CD4-positive, alpha-beta T cell treated with Interferon alpha-2 for 1 hour (primary cell): ENCODE results near the gene DISP1.

Experiments used
- DNase-seq, 2 donors: peaks; one replicate each; pipeline ENCODE4 v3.0.0-alpha.2; 2020 to 2022

The DISP1 gene, protein sequence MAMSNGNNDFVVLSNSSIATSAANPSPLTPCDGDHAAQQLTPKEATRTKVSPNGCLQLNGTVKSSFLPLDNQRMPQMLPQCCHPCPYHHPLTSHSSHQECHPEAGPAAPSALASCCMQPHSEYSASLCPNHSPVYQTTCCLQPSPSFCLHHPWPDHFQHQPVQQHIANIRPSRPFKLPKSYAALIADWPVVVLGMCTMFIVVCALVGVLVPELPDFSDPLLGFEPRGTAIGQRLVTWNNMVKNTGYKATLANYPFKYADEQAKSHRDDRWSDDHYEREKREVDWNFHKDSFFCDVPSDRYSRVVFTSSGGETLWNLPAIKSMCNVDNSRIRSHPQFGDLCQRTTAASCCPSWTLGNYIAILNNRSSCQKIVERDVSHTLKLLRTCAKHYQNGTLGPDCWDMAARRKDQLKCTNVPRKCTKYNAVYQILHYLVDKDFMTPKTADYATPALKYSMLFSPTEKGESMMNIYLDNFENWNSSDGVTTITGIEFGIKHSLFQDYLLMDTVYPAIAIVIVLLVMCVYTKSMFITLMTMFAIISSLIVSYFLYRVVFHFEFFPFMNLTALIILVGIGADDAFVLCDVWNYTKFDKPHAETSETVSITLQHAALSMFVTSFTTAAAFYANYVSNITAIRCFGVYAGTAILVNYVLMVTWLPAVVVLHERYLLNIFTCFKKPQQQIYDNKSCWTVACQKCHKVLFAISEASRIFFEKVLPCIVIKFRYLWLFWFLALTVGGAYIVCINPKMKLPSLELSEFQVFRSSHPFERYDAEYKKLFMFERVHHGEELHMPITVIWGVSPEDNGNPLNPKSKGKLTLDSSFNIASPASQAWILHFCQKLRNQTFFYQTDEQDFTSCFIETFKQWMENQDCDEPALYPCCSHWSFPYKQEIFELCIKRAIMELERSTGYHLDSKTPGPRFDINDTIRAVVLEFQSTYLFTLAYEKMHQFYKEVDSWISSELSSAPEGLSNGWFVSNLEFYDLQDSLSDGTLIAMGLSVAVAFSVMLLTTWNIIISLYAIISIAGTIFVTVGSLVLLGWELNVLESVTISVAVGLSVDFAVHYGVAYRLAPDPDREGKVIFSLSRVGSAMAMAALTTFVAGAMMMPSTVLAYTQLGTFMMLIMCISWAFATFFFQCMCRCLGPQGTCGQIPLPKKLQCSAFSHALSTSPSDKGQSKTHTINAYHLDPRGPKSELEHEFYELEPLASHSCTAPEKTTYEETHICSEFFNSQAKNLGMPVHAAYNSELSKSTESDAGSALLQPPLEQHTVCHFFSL (N-terminal part only)

DNA sequence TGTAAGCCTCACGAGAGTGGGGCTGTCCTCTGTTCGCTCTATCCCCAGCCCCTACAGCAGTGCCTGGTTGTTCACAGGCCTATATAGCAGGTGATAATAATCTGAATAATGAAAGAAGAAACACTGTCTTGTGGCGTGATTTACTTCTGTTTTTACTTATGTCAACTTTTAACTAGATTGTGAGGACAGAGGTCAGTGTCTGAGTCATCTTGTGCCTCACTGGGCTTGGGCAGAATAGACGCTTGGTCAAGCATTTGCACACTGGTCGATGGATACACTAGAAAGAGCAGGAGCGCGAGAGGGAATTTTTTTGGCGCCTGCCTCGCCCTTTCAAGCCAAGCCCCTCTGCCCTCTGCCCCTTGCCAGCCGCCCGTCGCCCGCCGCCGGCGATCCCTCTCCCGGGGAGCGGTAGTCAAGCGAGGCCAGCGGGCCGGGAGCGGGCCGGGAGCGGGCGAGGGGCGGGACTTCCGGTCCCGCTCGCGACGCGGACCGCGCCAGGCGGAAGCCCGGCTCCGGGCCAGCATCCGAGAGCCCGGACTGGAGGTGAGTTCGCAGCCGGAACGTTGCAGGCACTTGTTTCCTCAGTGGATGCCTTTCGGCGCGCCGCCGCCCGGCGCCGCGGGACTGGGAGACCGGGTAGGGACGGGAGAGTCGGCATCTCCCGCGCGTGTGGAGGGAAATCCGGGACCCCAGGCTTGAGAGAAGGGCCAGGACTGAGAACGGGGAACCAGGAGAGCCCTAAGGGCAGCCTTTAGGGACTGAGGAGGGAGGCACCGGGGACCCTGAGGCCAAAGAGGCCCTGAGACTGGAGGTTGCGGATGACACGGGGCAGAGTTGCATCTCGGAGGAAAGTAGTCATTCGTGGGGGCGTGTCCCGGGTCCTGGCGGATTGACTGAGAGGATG, at the start of gene DISP1:
DISP1 (plus strand) TSS at position 504 of the 904 bp plus-strand sequence. CDS start 127,785 bp downstream, outside the sequence.
- DNase-seq = peak; percentile 72 to 76

DNA sequence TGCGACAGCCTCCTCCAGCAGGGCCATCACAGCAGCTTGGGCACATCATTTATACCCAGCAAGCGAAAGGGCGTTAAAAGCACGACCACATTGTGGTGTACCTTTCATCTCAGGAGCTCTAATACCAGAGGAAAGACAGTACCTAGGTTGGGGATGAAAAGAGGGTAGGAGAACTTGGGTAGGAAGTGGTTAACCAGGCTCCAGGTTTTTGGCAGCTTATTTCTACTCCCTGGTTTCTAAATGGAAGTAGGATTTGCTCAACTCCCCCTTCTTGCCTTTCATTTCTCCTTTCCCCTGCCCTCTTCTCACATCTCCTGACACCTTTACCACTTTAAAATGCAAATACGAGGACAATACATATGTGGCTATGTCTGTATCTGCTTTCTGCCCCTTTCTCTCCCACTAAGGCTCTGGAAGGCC, 47.7 kb upstream of the DISP1 start:
- no peak for DNase-seq

DNA sequence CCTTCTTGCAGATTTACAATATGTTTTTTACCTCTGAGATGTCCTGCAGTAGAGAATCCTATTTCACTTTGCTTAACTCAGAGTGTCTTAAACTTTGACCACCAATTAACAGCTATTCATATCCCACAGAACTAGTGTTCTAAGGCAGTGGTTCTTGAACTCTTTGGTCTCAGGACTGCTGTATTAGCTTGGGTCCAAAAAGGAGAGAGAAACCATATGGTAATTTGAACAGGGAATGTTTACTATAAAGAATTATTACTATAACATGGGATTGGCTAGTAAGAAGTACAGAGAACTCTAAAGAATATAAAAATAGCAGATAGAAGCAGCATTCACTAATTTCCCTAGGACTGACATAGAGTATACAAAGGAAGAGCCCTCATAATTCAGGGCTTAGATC, 46.2 kb upstream of the DISP1 start:
- no peak for DNase-seq

DNA sequence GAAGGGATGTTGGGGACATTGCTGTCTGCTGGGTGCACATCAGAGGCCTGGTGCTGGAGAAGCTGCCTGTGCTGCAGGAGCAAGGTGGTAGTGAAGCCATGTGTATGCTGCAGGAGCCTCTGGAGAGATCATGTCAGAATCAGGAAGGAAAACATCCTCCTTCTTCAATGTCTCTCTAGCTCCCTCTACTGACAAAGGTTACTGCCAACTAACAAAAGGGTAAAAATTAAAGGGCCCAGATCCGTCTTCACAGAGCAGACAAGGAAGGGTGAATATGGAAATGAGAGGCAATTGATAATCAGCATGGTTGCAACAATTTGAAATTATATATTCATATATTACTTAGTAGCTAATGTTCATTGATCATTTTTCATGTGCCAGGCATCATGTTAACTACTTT, 45.7 kb upstream of the DISP1 start:
- no peak for DNase-seq

DNA sequence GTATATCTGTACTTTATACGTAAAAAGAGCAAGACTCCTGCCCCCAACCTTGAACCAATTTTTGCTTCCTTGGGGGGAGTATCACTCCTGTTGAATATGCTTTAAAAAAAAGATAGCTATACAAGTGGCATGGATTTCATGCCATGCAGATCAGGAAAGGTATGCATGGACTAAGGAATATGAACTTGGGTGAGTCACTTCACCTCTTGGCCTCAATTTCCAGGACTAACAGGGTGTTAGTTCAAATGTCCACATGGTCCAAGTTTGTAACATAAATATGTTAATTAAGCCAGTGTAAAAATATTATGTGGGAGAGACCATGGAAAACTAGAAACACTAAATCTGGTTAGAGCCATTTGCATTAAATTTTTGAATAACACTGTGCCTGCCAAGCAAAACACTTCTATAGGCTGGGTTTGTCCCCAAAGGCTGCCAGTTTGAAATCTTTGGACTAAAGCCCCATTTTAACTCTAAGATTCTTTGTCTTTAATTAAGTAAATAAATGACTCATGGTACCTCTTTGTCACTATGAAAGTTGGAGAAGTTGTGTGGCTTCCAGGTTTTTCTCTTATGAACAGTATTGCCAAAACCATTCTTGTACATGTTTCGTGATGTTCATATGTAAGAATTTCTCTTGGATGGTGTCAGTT, 44.7 kb upstream of the DISP1 start:
- no peak for DNase-seq

DNA sequence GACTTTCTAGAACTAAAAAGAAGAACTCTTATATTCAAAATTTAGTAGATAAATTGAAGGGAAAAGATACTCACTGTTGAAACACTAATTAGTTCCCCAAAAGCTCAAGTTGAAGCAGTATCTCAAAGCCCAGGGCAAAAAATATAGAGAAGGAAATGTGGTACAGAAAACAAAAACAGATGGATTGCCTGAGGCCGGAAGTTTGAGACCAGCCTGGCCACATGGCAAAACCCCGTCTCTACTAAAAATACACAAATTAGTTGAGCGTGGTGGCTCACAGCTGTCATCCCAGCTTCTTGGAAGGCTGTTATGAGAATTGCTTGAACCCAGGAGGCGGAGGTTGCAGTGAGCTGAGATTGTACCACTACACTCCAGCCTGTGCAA, 41.9 kb upstream of the DISP1 start:
- DNase-seq = peak; percentile 11 to 42

DNA sequence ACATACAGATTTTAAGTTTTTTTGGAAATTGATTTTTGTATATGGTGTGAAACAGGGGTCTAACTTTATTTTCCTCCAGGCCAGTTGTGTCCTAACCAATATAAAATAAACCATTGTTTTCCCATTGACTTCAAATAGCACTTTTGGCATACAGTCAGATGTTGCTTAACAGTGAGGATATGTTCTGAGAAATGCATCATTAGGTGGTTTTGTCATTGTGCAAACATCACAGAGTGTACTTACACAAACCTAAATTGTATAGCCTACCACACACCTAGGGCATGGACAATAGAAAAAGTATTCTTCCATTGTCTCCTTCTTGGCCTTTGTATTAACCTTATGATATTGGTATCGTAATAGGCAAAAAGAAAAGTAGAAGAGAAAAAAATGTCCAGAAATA, 37.4 kb upstream of the DISP1 start:
- DNase-seq = no peak

DNA sequence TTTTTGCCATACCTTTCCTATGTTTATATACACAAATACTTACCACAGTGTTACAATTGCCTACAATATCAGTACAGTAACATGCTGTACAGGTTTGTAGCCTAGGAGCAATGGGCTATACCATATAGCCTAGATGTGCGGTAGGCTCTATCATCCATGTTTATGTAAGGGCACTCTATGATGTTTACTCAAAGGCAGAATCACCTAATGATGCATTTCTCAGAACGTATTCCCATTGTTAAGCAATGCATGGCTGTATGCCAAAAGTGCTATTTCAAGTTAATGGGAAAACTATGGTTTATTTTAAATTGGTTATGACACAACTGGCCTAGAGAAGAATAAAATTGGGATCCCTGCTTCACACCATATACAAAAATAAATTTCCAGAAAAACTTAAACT, 36.9 kb upstream of the DISP1 start:
- no peak for DNase-seq

DNA sequence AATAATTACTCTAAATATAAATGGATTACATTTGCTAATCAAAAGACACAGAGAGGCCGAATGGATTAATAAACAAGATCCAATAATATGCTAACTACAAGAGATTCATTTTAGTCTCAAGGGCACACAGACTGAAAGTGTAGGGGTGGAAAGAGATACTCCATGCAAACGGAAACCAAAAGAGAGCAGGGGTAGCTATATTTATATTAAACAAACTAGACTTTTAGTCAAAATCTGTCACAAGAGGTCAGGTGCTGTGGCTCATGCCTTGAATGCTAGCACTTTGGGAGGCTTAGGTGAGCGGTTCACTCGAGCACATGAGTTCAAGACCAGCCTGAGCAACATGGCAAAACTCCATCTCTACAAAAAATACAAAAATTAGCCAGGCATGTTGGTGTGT, 33.6 kb upstream of the DISP1 start:
- DNase-seq = no peak

DNA sequence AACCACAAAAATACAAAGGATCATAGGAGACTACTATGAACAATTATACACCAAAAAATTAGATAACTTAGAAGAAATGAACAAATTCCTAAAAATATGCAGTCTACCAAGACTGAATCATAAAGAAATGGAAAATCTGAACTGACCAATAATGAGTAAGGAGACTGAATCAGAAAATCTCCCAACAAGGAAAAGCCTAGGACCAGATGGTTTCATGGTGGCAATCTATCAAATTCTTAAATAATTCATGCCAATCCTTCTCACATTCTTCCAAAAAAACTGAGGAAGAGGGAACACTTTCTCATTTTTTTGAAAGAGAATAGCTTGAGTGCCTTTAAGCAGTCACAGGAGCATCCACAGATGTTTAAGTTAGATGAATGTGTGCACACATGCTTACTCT, 31.8 kb upstream of the DISP1 start:
- no peak for DNase-seq

DNA sequence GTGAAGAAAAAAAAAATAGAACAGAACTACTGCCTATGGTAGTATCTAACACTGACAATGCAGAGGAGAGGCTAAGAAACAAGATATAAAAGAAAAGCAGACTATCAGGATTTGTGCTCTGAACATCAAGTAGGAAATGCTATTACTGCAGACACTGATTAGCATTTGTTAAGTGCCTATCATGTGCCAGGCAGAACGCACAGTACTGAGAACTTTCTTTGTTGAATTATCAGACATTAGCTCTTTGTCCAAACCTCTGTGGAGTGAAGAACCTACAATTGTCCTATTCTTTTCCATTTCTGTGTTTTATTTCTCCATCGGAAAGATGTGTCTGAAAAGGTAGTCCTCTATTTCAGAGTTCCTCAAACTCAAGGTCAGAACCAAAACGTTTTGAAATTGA, 30.5 kb upstream of the DISP1 start:
- DNase-seq = no peak

DNA sequence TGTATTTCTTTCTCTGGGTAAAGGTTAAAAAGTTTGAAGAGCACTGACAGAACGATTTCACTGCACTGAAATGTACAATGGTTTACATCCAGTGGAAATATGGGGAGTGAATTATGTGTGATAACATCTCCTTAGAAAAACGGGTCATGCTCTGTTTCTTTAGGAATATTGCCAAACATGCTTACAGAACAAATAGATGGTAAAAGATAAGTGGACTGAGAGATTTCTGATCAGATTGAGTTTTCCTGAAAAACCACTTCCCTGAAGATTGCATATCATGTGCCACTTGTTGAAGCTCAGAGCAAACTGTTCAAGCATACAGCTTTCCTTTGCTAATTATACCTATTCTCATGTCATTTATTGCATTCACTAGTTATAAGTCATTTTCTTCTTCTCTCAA, 29.9 kb upstream of the DISP1 start:
- no peak for DNase-seq

DNA sequence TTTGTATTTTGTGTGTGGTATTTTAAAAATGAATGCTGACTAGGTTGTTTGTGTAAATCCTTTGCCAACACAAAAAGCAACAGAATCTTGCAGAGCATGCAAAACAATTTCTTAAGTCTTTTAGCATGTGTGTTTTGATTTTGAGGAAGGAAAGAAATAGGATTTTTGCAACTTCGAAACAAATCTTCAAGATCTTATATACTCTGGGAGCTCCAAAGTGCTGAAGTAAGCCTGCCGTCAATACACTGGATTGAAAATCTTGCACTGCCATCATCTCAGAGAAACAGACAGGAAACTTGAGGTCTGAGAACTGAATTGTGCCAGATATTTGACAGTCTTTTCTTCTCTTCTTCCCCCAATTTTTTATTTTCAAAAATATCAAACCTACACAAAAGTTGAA, 29.3 kb upstream of the DISP1 start:
- DNase-seq = no peak

DNA sequence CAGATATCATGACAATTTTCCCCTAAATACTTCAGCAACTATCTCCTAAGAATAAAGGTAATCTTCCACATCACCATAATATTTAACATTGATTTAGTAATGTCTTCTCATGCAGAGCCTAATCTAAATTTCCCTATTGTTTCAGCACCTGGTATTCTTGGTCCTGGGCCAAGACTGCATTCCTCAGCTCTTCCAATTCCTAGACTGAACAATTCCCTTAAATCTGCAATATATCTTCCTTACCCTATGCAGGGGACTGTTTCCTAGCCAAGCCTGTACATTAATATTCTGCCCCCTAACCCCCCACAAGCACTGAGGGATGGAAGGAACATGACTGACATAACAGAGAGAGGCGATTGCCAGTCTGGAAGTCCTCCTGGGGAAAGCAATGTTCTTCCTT, 28.7 kb upstream of the DISP1 start:
- no peak for DNase-seq

DNA sequence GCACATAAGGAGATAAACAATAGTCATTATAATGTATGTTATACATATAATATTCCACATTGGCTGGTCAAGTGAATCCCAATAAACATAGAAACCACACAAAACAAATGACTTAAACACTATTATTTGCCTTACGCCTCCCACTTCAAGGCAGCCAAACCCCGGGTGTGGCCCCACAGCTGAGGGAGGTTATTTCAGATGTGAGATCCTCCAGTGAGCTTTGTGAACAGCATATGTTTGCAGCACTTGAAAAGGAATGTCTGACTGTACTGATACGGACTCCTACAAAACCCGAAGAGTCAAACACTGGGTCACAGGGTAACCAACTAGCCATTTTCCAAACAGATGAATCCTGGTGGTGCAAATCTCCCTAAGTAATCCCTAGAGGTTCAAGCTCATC, 27.1 kb upstream of the DISP1 start:
- DNase-seq = no peak

DNA sequence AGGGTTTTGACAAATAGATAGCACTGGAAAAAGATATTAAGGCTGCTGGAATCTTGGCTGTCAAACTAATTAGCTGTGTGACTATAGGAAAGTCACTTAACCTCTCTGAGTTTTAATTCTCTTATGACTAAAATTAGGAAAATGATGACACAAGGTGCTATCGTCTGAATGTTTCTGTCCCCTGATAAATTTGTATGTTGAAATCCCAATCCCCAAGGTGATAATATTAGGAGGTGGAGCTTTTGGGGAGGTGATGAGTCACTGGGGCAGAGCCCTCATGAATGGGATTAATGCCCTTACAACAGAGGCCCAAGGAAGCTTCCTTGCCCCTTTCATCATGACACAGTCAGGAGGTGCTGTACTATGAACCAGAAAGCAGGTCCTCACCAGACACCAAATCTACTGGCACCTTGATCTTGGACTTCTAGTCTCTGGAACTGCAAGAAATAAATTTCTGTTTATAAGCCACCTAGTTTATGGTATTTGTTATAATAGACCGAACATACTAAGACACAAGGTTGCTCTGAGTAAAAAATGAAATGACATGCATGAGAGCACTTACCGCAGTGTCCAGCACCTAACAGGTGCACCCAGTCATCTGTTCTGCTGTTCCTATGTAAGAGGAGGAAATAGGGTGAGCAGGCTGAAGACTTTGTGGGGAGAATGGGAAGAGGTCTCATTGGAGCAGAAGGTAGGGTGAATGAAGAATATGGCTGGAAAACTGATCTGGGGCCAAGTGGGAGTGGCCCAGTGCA, 26.3 kb upstream of the DISP1 start:
- no peak for DNase-seq

DNA sequence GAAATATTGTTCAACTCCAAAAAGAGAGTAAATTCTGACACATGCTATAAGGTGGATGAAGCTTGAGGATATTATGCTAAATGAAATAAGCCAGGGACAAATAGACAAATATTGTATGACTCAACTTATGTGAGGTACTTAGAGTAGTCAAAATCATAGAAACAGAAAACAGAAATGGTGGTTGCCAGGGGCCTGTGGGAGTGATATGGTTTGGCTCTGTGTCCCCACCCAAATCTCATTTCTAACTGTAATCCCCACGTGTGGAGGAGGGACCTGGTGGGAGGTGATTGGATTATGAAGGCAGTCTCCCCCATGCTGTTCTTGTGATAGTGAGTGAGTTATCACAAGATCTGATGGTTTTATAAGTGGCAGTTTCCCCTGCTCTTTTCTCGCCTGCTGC, 24.7 kb upstream of the DISP1 start:
- no peak for DNase-seq

DNA sequence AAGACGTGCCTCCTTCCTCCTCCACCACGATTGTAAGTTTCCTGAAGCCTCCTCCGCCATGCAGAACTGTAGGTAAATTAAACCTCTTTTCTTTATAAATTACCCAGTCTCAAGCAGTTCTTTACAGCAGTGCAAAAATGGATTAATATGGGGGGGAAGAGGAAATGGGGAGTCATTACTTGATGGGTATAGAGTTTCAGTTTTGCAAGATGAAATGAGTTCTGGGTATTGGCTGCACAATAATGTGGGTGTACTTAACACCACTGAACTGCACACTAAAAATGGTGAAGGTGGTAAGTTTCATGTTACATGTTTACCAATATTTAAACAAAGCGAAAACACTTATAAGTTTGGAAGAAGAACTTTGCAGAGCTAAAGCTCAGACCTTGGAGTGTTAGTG, 24.3 kb upstream of the DISP1 start:
- DNase-seq = no peak

DNA sequence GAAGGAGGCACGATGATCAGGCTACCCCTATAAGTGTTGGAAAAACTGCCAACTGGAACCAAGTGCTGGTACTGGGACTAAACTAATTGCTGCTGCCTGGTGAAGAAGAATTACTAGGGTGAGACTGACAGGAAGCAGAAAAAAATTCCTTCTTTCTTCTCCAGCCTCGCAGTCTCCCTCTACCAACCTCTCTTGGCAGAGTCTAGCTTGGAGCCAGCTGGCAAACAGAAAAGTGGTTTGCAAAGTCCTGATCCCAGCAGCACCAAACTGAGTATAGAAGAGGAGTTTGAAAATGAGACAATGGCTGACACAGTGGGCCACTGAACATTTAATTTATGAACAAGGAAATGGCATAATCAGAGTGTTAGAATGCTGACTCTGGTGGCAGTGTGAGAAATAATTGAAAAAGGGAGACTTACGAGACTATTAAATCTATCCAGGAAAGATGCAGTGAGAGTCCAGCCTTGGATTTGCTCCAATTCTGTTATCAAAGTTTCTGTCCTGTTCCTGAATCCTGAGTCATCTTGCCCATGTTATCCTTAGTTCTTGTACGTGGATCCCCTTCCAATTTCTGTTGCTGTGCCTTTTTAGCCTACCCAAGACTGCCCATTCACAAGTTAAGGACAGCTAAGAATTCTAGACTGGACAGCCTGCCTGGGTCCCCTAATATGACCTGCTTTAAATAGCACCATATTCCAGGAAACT, 23.7 kb upstream of the DISP1 start:
- no peak for DNase-seq

DNA sequence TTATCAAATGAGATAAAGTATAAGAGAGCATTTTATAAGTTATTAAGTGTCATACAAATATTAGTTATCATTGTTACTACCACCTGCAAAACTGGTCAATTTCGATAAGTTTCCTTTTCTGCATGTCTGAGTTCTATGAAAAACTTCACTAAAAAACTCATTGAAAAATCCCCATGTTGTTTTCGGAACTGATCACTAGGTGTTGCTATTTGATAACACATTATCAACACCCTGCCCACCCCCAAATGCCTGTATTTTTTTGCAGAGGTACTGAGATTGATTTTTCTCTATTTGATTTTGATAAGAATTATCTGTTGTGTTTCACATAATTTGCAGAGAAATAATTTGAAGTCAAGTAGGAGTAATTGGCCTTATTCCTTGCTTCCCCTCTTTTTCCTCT, 22.1 kb upstream of the DISP1 start:
- DNase-seq = peak in 1 of 2 donors; percentile 25
